Neural cell (in vitro differentiated cells): ENCODE data around the gene FAM107B. TPM values are rescaled to one million over a fixed set of nuclear protein-coding genes. Genes with fewer than 3 reads are reported as not detected.

Experiments
- H2AFZ ChIP-seq: fragments of 200-600, 300-800 bp; sonication (generic), shearing (Covaris generic); 2 replicates; pipeline ENCODE4 v1.6.0; 2014; ENCODE audit warnings: low read depth, mild to moderate bottlenecking, antibody characterized with exemption, low read length, moderate library complexity
- H3F3A ChIP-seq: fragments of 200-600 bp; shearing (Covaris generic); 2 replicates; pipeline ENCODE4 v1.6.1; 2016; ENCODE audit warnings: mild to moderate bottlenecking, moderate library complexity, mixed read lengths, antibody characterized with exemption, low read length; ENCODE audit not compliant: insufficient read depth, poor library complexity, severe bottlenecking
- H3K27ac ChIP-seq: fragments of 200-600, 300-800 bp; sonication (generic), shearing (Covaris generic); 2 replicates; pipeline ENCODE4 v1.5.1; 2014; ENCODE audit warnings: mild to moderate bottlenecking, low read length, moderate library complexity
- H3K27me3 ChIP-seq: fragments of 300-800, 200-600 bp; sonication (generic), shearing (Covaris generic); 2 replicates; pipeline ENCODE4 v1.6.0; 2014; ENCODE audit warnings: mild to moderate bottlenecking, low read depth, low read length, moderate library complexity; ENCODE audit not compliant: insufficient read depth
- H3K36me3 ChIP-seq: fragments of 300-800, 200-600 bp; sonication (generic), shearing (Covaris generic); 2 replicates; pipeline ENCODE4 v1.5.1; 2014; ENCODE audit warnings: mild to moderate bottlenecking, antibody characterized with exemption, low read length, moderate library complexity; ENCODE audit not compliant: insufficient read depth
- H3K4me2 ChIP-seq: fragments of 300-800, 200-600 bp; sonication (generic), shearing (Covaris generic); 2 replicates; pipeline ENCODE4 v1.6.0; 2014; ENCODE audit warnings: mild to moderate bottlenecking, low read length
- H3K4me3 ChIP-seq: fragments of 300-800, 200-600 bp; sonication (generic), shearing (Covaris generic); 2 replicates; pipeline ENCODE4 v1.5.1; 2014; ENCODE audit warnings: mild to moderate bottlenecking, low read length, moderate library complexity
- H3K79me2 ChIP-seq: fragments of 200-600 bp; shearing (Covaris generic); replicated peaks from 2 replicates; pipeline ENCODE4 v1.6.0; 2014; ENCODE audit warnings: mild to moderate bottlenecking, low read length, moderate library complexity; ENCODE audit not compliant: insufficient read depth
- H3K9ac ChIP-seq: fragments of 300-800, 200-600 bp; sonication (generic), shearing (Covaris generic); 2 replicates; pipeline ENCODE4 v1.6.1; 2016; ENCODE audit warnings: mild to moderate bottlenecking, low read length, mixed read lengths
- H3K9me2 ChIP-seq: fragments of 200-600 bp; shearing (Covaris generic); 2 replicates; pipeline ENCODE4 v1.6.1; 2016; ENCODE audit warnings: mild to moderate bottlenecking, low read length, mixed read lengths; ENCODE audit not compliant: insufficient read depth
- H3K9me3 ChIP-seq: fragments of 200-600, 300-800 bp; sonication (generic), shearing (Covaris generic); 2 replicates; pipeline ENCODE4 v1.6.1; 2016; ENCODE audit warnings: mild to moderate bottlenecking, mixed run types, low read length, moderate library complexity, mixed read lengths
- H4K20me1 ChIP-seq: fragments of 200-600 bp; shearing (Covaris generic); 2 replicates; pipeline ENCODE4 v1.6.1; 2016; ENCODE audit warnings: mild to moderate bottlenecking, mixed run types; ENCODE audit not compliant: insufficient read depth
- CTCF ChIP-seq: fragments of 450-650 bp; IDR thresholded peaks from 2 replicates; pipeline ENCODE4 v1.5.1; 2014; ENCODE audit warnings: antibody characterized with exemption, mild to moderate bottlenecking, moderate library complexity; ENCODE audit not compliant: poor library complexity, severe bottlenecking
- EP300 ChIP-seq: fragments of 450-650 bp; conservative IDR thresholded peaks from 2 replicates; pipeline ENCODE4 v1.6.1; 2014; ENCODE audit warnings: antibody characterized with exemption, mild to moderate bottlenecking, moderate library complexity; ENCODE audit not compliant: poor library complexity, severe bottlenecking
- EZH2 ChIP-seq: fragments of 200-600, 300-800 bp; shearing (Covaris generic), sonication (generic); IDR thresholded peaks from 2 replicates; pipeline ENCODE4 v1.6.1; 2014; ENCODE audit warnings: antibody characterized with exemption, low read length, borderline replicate concordance, mild to moderate bottlenecking; ENCODE audit not compliant: insufficient read depth, poor library complexity, severe bottlenecking
- MXI1 ChIP-seq: fragments of 450-650 bp; conservative IDR thresholded peaks from 2 replicates; pipeline ENCODE4 v1.6.1; 2014; ENCODE audit warnings: antibody characterized with exemption, mild to moderate bottlenecking; ENCODE audit not compliant: poor library complexity, severe bottlenecking
- POLR2AphosphoS5 ChIP-seq: IDR thresholded peaks from 2 replicates; pipeline ENCODE4 v1.6.1; 2012
- RAD21 ChIP-seq: fragments of 450-650 bp; conservative IDR thresholded peaks from 2 replicates; pipeline ENCODE4 v1.6.1; 2014; ENCODE audit warnings: antibody characterized with exemption, mild to moderate bottlenecking, moderate library complexity
- REST ChIP-seq: IDR thresholded peaks from 2 replicates; pipeline ENCODE4 v1.6.1; 2012; ENCODE audit warnings: borderline replicate concordance
- SMC3 ChIP-seq: fragments of 450-650 bp; conservative IDR thresholded peaks from 2 replicates; pipeline ENCODE4 v1.6.1; 2014; ENCODE audit warnings: antibody characterized with exemption, mild to moderate bottlenecking, moderate library complexity; ENCODE audit not compliant: poor library complexity
- TAF1 ChIP-seq: IDR thresholded peaks from 2 replicates; pipeline ENCODE4 v1.6.1; 2012; ENCODE audit warnings: low read depth
- polyA plus RNA-seq: library from polyadenylated mRNA; depleted of rRNA; stranded (reverse); fragments of >200 nt; gene quantifications from 2 replicates; pipeline ENCODE4 v1.2.3, GENCODE V29; 2014

FAM107B gene
- polyA plus RNA-seq, 1 donor from 2014 or later: 106 TPM

- Histone ChIP-seq H3K27me3 (no peaks in the 10 kb centered on the region), H4K20me1 (no peaks in the 10 kb centered on the region), H3K36me3 (no peaks in the 10 kb centered on the region), H2AFZ (no peak overlapping the region), H3K9ac (no peak overlapping the region), H3K79me2 (no peaks in the 10 kb centered on the region), H3K27ac (no peak overlapping the region), H3K9me2 (no peaks in the 10 kb centered on the region), H3K9me3 (no peaks in the 10 kb centered on the region), H3K4me3 (no peak overlapping the region), H3K4me2 (no peak overlapping the region), H3F3A (no peaks in the 10 kb centered on the region)
- TF ChIP-seq CTCF: no peak
- TF ChIP-seq SMC3: no peak
- no peak for TF ChIP-seq TAF1
- TF ChIP-seq EZH2: no peak
- TF ChIP-seq MXI1: no peak
- TF ChIP-seq POLR2AphosphoS5: no peak
- no peak for TF ChIP-seq RAD21
- TF ChIP-seq EP300: no peak
- TF ChIP-seq REST: no peak
These were observed 103.3 kb downstream of the FAM107B start for GRCh38 chr10:14671386-14671831.

DNA sequence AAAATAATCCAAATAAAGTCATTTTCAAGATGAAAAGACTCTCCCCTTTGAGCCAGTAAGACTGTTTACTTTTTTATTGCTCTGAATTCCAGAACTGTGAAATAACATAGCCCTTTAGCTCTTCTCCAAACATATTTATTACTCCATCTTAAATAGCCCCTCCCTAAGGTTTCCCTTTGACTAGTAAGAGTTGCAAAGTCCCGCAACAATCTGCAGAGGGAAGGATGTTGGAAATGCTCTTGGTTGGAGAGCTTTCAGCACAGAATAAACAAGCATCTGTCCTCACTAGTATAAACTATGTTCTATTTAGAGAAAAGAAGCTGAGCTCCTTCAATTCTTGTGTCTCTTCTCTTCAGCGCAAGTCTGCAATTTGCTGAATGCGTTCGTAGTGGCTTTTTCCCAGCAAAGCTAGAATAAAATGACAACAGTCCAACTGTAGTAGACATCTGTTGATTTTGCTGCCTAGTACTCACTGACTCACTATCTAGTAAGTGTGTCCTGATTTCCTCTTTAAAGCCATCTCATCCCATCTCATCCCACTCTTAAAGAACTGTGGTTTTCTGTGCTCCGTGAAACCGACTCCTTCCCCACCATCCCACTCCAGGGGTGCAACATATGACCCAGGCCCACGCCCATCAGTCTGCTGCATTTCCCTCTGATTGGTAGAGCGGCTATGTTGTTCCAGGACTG is 104.0 kb downstream of the FAM107B start:
- Histone ChIP-seq H3K4me3 (no peak overlapping the region), H4K20me1 (no peaks in the 10 kb centered on the region), H2AFZ (no peak overlapping the region), H3K27ac (no peak overlapping the region), H3K27me3 (no peaks in the 10 kb centered on the region), H3K36me3 (no peaks in the 10 kb centered on the region), H3F3A (no peaks in the 10 kb centered on the region), H3K9ac (no peak overlapping the region), H3K9me2 (no peaks in the 10 kb centered on the region), H3K9me3 (no peaks in the 10 kb centered on the region), H3K79me2 (no peaks in the 10 kb centered on the region), H3K4me2 (no peak overlapping the region)
- TF ChIP-seq CTCF (no peak), REST (no peak), SMC3 (no peak), TAF1 (no peak), EP300 (no peak), MXI1 (no peak), POLR2AphosphoS5 (no peak), RAD21 (no peak), EZH2 (no peak)
